Measurements from ENCODE around the gene TBKBP1.

TBKBP1 gene

DNA sequence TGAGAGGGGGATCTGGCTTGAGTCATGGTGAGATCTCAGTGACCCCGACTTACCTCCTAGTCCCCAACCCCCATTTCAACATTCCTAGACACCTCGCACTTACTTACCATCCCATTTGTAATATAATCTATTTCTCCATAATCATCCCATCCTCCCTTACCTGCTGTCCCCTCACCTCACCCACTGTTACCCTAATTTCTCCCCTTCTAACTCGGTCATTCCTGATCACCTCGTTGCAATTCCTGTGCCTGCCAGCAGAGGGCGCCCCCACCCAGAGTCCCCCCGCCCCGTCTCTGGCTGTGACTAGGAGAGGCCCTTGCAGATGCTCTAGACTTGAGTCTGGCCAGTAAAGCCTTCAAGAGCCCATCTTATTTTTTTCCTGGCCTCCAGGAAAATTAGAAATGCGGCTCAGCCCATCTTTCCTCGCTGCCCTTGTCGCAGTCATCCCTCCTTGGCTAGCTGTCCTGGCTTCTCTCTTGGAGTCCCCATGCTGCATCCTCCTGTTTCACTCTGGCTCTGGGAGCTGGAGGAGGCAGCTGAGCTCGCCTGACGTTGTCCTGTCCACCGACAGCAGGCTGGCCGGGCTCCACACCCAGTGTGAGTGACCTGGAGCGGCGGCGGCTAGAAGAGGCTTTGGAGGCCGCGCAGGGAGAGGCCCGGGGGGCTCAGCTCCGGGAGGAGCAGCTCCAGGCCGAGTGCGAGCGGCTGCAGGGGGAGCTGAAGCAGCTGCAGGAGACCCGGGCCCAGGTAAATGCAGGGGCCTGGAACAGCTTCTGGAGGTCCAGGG, 5.0 kb downstream of the TBKBP1 start:
- peak; percentile 74 to 91 for DNase-seq (ENCODE audit: low read depth in 2 of 2)

DNA sequence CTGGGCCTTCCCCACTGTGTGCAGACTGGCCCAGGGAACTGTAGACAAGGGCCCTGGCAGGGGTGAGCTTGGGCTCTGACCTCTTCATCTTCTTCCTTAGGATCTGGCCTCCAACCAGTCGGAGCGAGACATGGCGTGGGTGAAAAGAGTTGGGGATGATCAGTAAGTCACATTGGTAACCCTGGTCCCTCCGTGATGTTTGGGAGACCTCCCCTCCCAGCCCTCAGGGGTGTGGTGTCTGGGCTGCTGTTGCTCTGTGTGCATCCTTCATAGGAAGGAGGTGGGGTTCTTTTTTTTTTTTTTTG, 5.5 kb downstream of the TBKBP1 start:
- no peak for DNase-seq (ENCODE audit: low read depth in 2 of 2)

DNA sequence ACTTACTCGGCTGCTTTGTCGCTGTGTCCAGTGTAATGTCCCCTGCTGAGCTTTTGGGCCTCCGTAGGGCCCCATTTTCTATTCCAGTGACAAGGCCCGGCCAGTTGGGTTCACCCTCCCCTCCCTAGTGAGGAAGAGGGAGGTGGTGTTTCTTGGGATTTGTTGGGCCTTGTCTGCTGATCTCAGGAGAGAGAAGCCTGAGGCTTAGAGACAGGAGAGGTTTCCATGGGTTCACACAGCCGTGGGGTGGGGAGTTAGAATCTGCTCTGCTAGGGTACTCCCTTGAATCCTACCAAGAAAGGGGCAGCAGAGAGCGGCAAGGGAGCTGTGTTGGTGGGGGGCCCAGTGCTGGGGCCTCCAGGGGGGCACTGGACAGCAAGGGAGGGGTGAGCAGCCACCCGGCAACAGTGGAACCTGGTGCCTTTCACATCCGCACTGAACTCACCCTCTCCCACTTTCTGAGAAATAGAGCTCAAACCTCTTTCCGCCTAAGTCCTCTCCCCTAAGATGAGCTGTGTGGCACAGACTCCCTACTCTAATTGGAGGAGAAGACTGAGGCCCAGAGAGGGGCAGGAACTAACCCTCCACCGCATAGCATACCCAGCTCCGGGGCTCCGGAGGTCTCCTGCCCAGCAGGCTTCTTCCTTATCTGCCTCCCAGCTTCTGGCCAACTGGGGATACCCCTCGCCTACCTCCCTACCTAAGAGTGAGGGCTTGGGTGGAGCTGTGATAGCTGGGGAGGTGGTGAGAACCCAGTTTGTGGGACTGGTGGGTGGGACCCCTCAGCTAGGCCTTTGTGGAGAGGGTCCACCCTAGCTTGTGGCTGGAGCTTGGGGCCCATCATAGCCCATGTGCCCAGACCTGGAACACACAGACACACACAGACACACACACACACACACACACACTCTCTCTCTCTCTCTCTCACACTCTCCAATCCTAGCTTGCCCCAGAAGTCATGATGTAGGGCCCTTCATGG, 6.8 kb downstream of the TBKBP1 start:
- no peak for DNase-seq (ENCODE audit: low read depth in 2 of 2)

- DNase-seq (ENCODE audit: low read depth in 2 of 2): no peak
Measured at GRCh38 chr17:47701608-47702007, 7.6 kb downstream of the TBKBP1 start.

DNA sequence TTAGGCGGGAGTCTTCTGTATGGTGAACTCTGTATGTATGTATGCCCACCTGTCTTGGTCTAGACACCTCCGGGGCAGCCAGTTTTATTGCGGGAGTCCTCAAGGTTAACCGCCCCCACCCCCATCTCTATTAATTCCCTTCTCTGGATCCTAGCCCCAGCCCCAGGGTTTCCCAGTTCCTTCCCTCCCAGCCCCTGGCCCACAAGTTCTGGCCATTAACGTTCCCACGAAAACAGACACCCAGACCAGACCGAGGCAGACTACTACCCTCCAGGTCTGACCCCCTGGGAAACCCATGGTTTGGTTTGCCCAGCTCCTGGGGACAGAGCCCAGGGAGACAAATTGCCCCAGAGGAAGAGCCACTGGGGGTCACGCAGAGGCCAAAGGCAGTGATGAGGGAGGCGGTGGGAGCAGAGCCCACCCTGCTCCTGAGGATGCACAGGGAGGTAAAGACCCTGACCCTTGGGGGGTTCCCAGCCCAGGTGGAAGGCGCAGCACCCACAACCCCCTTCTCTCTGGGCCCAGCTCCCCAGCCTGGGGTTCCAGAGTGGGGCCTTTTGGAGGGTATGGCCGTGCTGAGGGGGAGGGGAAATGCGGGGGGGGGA, 8.5 kb downstream of the TBKBP1 start:
- no peak for DNase-seq (ENCODE audit: low read depth in 2 of 2)

DNA sequence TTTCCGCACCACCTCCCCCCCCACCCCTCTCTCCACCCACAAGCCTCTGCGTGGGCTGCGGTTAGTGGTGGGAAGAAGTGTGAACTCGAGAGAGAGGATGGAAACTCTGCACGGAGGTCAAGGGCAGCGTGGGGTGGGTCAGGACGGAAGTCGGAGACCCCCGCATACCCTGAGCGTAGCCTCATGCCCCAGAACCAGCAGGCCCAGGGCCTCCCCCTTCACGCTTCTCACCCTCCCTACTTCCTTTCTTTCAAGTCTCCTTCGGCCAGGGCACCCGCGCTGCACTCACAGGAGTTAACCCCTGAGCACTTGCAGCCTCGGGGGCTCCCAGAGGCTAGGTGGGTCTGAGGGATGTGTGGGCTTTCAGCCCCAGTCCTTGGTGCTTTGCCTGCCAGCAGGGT, 9.2 kb downstream of the TBKBP1 start:
- DNase-seq (ENCODE audit: low read depth in 2 of 2): no peak

DNA sequence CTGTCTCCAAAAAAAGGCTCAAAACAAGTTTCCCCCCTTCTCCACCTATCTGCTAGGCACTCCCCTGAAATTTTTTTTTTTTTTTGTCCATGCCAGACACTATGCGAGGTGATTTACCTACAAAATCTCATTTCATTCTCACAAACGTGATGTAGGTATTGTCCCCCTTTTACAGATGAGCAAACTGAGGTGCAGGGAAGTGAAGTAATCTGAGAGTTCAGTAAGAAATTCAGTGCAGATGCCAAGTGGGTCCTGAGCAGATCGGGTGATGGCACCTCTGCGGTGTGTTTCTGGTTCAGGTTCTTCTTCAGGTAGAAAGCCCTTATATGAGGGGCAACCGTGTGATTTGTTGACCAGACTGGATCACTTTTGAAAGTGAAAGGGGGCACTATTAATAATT, 9.7 kb downstream of the TBKBP1 start:
- DNase-seq (ENCODE audit: low read depth in 2 of 2): no peak

GRCh38 chr17:47704116-47704515, 10.2 kb downstream of the TBKBP1 start:
- no peak for DNase-seq (ENCODE audit: low read depth in 2 of 2)

- DNase-seq (ENCODE audit: low read depth in 2 of 2): no peak
Measured at GRCh38 chr17:47704736-47705135, 10.8 kb downstream of the TBKBP1 start.

- DNase-seq (ENCODE audit: low read depth in 2 of 2): peak in 1 of 2 donors; percentile 48
Measured at GRCh38 chr17:47705536-47706530, 11.9 kb downstream of the TBKBP1 start.

- no peak for DNase-seq (ENCODE audit: low read depth in 2 of 2)
Measured at GRCh38 chr17:47707056-47707804, 13.3 kb downstream of the TBKBP1 start.

- DNase-seq (ENCODE audit: low read depth in 2 of 2): no peak
Measured at GRCh38 chr17:47707884-47708283, 13.9 kb downstream of the TBKBP1 start.

DNA sequence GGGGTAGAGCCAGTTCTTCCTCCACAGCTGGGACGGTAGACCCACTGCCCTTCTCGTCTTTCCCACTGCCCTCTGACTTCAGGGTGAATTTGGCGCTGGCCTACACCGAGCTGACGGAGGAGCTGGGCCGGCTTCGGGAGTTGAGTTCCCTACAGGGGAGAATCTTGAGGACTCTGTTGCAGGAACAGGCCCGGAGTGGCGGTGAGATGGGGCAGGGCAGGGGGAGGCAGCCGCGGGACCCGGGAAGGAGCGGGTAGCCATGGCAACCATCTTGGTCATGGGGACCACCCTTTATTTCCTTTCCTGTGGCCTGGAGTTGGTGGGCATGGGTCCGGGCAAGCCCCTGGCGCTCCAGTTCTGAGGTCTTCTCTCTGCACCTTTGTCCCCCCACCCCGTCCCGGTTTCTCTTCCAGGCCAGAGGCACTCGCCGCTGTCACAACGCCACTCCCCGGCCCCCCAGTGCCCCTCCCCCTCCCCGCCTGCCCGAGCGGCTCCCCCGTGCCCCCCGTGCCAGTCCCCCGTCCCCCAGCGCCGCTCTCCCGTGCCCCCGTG, 14.4 kb downstream of the TBKBP1 start:
- DNase-seq (ENCODE audit: low read depth in 2 of 2): no peak

GRCh38 chr17:47708864-47709541, 15.0 kb downstream of the TBKBP1 start:
- no peak for DNase-seq (ENCODE audit: low read depth in 2 of 2)

DNA sequence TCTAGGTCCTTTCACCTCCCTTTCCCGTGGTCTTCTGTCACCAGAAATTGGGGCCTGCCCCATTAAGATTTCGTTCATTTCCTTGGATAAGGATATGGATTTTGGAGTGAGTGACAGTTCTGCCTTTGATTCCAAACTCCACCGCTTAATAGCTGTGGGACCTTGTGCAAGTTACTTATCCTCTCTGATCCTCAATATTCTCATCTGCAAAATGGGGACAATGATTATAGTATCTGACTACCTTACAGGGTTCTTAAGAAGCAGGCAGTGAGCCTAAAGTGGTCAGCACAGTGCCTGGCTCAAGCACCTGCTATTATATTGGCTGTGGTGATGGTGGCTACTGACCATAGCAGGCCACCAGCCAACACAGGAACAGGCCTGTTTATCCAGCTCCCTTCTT, 15.6 kb downstream of the TBKBP1 start:
- DNase-seq (ENCODE audit: low read depth in 2 of 2): no peak

GRCh38 chr17:47711366-47712099, 17.6 kb downstream of the TBKBP1 start:
- DNase-seq (ENCODE audit: low read depth in 2 of 2): no peak

DNA sequence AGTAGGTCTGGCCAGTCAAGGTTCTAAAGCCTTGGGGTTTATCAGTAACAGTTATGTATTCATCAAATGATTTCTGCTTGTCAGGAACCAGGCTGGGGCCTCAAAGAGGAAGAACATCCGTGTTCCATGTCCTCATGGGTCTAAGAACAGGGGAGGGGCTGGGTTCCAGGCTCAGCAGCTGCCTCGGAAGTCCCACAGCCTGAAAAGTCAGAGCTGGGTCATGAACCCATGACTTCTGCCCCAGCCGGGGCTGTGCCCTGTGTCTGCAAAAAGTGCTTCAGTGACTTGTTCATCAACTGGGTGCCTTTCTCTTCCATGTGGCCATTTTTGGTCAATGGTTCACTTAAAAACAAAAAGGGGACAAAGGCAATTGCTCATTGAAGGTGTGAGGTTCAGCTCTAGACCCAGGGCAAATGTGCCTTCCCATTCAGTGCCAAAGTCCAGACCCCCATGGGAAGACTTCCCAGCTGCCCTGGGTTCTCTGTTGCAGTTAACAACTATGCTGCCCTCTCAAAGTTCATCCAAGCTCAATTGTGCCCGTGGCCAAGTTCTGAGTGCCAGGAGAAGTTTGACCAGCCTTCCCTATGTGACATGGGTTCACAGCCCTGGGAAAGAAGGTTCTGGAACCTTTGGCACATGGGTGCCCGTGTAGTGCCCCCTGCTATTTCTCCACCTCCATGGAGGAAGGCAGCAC, 18.5 kb downstream of the TBKBP1 start:
- no peak for DNase-seq (ENCODE audit: low read depth in 2 of 2)

- DNase-seq (ENCODE audit: low read depth in 2 of 2): no peak
Measured at GRCh38 chr17:47713980-47714700, 20.2 kb downstream of the TBKBP1 start.

Measured in stimulated activated CD4-positive, alpha-beta T cell treated with anti-CD3 and anti-CD28 coated beads, Interleukin-4, amount 100 ng/mL, for 48 hours (primary cell).